ENCODE results near the gene HEXA. TPM values are rescaled to one million over a fixed set of nuclear protein-coding genes. Genes with fewer than 3 reads are reported as not detected.
"Not testable (repeated sequence)": the region's sequence is repeated elsewhere in the genome, so short reads cannot be mapped to it uniquely, and the experiment has no call there.

Gene HEXA
- total and polyA plus RNA-seq, 4 donors: 38.1 to 69.0 (median 52.7) TPM

- no peaks in the 10 kb centered on the region for H3K36me3 ChIP-seq (ENCODE audit: control insufficient read depth in 4 of 4, insufficient read depth in 3 of 4, low read depth in 1 of 4, low read length in 3 of 4)
- WGBS: 53% methylated on average over 2 of the region's 2 CpGs
- no peak overlapping the region for H3K9ac ChIP-seq (ENCODE audit: low read depth in 1 of 2, low read length in 2 of 2)
- TF ChIP-seq GABPA (IDR thresholded peaks at IDR 0.05 in 1 of 2, conservative IDR thresholded peaks at IDR 0.05 in 1 of 2) (no peak), REST (IDR thresholded peaks at IDR 0.05) (no peak), JUND (IDR thresholded peaks at IDR 0.05) (no peak), FOXA2 (IDR thresholded peaks at IDR 0.05) (no peak), SP1 (IDR thresholded peaks at IDR 0.05) (no peak), TAF1 (conservative IDR thresholded peaks at IDR 0.05) (no peak), HNF4G (IDR thresholded peaks at IDR 0.05) (no peak), CTCF (IDR thresholded peaks at IDR 0.05; ENCODE audit: low read depth, low read length, missing input control) (no peak), ZBTB33 (IDR thresholded peaks at IDR 0.05) (no peak), ATF3 (IDR thresholded peaks at IDR 0.05) (no peak), NR2F2 (IDR thresholded peaks at IDR 0.05) (no peak)
- H3K4me3 ChIP-seq (ENCODE audit: low read depth in 1 of 3, low read length in 3 of 3): no peak overlapping the region
- H3K27me3 ChIP-seq (ENCODE audit: control insufficient read depth in 4 of 4, insufficient read depth in 4 of 4, low read length in 3 of 4): no peaks in the 10 kb centered on the region
- H3K4me1 ChIP-seq (ENCODE audit: control insufficient read depth in 4 of 4, insufficient read depth in 4 of 4, low read length in 3 of 4): peaks cover 1 to 13% (median 11%) of the 10 kb centered on the region in 4 donors
- no peak overlapping the region for H3K27ac ChIP-seq (ENCODE audit: low read depth in 1 of 2, low read length in 2 of 2)
- H3K9me3 ChIP-seq (ENCODE audit: control insufficient read depth in 4 of 4, low read length in 3 of 4): no peaks in the 10 kb centered on the region
- no peak for DNase-seq (ENCODE audit: low spot score)
These were observed 4.1 kb upstream of the HEXA start for GRCh38 chr15:72379856-72380430.

GRCh38 chr15:72379106-72379505 is 3.3 kb upstream of the HEXA start:
- H3K27ac ChIP-seq (ENCODE audit: low read depth in 1 of 2, low read length in 2 of 2); DNase-seq (ENCODE audit: low spot score); H3K27me3 ChIP-seq (ENCODE audit: control insufficient read depth in 4 of 4, insufficient read depth in 4 of 4, low read length in 3 of 4); H3K9ac ChIP-seq (ENCODE audit: low read depth in 1 of 2, low read length in 2 of 2); H3K9me3 ChIP-seq (ENCODE audit: control insufficient read depth in 4 of 4, low read length in 3 of 4); H3K36me3 ChIP-seq (ENCODE audit: control insufficient read depth in 4 of 4, insufficient read depth in 3 of 4, low read depth in 1 of 4, low read length in 3 of 4); H3K4me3 ChIP-seq (ENCODE audit: low read depth in 1 of 3, low read length in 3 of 3): not testable (repeated sequence)
- WGBS: 85% methylated on average over 3 of the region's 3 CpGs
- H3K4me1 ChIP-seq (ENCODE audit: control insufficient read depth in 4 of 4, insufficient read depth in 4 of 4, low read length in 3 of 4): peaks cover 1 to 20% (median 20%) of the 10 kb centered on the region in 4 donors
